Measurements from ENCODE around the gene TNFAIP8. TPM values are rescaled to one million over a fixed set of nuclear protein-coding genes. Genes with fewer than 3 reads are reported as not detected.
A peak's percentile ranks its signal among the peaks of the same experiment; 100 is the strongest.

TNFAIP8 gene
- polyA plus RNA-seq (2013, experiment 1 of 2; ENCODE audit: insufficient read length), result 16.2 TPM
- 15.8 TPM for polyA plus RNA-seq (2013, experiment 2 of 2; ENCODE audit: insufficient read length)

DNA sequence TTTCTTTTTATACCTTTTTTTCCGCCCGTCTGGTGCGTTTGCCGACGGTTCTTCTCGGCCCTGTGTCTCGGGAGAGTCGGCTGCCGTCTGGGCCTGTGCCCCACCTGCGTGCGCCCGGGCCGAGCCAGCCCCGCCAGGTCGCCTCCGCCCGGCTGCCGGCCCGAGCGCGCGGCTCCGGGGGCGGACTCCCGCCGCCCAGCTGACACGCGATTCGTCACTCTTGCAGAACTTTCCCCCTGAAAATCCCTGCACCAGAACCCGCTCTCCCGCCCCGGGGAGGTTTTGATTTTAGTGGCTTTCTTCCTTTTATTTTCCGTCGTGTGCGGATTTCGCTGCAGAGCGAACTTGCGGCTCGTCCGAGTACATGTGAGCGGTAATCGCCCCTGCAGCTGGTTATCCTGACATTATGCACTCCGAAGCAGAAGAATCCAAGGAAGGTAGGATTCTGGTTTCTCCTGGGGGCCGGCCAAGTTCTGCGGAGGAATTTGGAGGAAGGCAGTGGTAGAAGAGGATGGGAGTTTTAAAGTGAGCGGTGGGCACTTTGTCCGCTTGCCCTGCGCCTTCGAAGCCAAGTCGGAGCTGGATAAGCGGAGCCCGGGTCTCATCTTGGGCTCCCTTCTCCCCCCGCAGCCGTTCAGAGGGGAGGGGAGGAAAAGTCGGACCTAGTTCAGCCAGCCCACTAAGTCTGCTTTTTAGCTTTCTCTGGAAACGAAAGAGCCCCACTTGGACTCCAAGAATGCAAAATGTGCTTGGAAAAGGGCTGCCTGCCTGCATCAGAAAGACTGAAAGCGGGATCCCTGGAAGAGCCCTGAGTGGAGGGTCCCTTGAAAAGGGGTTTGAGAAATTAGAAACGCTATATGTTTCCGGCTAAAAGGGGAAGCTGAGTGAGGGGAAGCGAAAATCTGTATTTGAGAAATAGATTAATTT, at the start of gene TNFAIP8:
Gene TNFAIP8 (plus strand): TSS at position 335 of the 927 bp plus-strand sequence. CDS start 72 bp downstream, at position 407.
- peak; percentile 60 for DNase-seq

DNA sequence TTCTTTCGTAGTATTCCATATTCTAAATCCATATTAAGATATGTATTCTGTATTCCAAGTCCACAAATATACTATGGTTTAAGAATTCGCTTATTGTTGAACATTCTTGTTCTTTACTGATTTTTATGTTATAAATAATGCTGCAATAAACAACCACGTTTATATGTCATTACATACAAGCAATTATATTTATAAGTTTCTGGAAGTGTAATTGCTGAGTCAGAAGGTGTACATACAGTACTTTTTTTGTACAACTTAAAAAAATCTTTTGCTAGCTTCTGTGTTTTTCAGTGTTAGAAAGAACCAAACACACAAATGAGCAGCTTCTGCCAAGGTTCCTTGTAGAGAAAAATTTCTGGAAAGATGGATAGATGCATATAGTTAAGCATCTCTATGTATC, 48.6 kb upstream of the TNFAIP8 start:
- no peak for DNase-seq

- no peak for DNase-seq
These were observed 46.5 kb upstream of the TNFAIP8 start for GRCh38 chr5:119309326-119309725.

DNA sequence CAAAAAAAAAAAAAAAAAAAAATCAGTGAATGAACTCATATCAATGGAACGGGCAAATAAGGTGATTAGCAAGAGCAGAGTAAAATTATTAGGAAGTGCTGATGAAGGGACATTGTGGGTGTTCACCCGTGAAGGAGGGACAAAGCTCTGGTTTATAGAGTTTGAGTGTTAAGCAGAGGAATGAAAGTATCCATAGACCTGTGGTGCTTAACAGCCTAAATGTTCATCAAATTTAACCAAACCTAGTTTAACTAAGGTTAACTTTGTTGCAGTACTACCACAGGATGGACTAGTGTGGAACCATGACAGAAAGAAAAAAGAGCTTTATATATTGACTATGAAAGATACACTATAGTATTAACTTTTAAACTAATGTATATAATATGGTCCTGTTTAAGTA, 44.1 kb upstream of the TNFAIP8 start:
- DNase-seq, result no peak

- DNase-seq, result no peak
These were observed 43.4 kb upstream of the TNFAIP8 start for GRCh38 chr5:119312403-119312802.

GRCh38 chr5:119313197-119313596, 42.6 kb upstream of the TNFAIP8 start:
- no peak for DNase-seq

GRCh38 chr5:119313658-119314605, 41.9 kb upstream of the TNFAIP8 start:
- no peak for DNase-seq

DNA sequence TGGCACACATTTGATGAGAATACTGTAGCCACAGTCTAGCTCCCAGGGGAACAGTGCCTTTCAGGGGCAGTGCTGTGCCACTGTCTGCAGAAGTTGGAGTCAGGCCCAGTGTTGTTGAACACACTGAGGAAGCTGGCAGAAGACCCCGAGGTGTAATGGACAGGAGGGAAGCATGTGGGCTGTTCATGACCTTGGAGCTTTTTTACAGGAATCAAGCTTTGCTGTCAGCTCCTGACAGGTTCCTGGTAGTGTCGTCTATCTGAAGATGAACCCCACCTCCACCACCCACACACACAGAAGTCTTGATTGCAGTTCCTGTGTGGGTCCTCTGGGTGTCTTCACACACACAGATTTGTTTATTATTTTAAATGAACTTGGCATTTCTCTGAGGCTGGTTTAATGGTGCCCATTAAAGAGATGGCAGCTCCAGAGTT, 40.3 kb upstream of the TNFAIP8 start:
- DNase-seq, result no peak

GRCh38 chr5:119316086-119316485, 39.7 kb upstream of the TNFAIP8 start:
- DNase-seq, result no peak

DNA sequence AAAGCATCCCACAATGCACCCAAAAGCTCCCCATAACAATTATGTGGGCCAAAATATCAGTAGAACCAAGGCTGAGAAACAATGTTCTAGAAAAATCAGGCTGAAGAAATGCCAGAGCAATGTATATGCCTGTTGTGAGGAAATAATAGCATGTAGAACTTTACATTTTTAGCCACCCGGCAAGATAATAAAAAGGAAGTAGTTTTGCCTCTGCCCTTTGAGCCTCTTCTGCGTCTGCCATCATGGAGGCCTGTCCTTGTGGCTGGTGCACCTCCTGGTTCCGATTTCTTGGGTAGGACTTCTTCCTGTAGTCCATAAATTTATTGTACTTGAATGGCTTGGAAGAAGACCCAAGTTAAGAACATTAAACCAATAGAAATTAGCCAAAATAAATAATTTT, 38.9 kb upstream of the TNFAIP8 start:
- no peak for DNase-seq

DNA sequence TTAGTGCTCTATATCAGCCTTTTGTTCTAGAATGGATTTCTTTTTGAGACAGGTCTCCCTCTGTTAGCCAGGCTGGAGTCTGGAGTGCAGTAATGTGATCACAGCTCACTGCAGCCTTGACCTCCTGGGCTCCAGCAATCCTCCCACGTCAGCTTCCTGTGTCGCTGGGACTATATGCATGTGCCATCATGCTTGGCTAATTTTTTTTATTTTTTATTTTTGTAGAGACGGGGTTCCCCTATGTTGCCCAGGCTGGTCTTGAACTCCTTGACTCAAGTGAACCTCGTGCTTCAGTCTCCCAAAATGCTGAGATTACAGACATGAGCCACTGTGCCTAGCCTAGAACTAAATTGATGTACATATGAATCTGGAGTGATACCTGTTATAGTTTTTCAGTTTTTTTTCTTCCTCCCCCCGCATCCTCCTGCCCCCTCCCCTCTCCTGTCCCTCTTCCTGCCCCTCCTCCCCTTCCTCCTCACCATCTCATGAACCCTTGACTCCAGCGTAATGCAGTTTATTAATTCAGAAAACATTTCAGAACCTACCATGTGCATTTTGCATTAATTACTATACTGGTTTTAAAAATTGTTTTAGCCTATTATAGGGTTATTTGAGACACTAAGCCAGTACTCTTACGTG, 37.4 kb upstream of the TNFAIP8 start:
- no peak for DNase-seq

- no peak for DNase-seq
These were observed 36.4 kb upstream of the TNFAIP8 start for GRCh38 chr5:119319401-119319800.

- no peak for DNase-seq
These were observed 35.9 kb upstream of the TNFAIP8 start for GRCh38 chr5:119319890-119320289.

- DNase-seq, result no peak
These were observed 34.1 kb upstream of the TNFAIP8 start for GRCh38 chr5:119321569-119322311.

DNA sequence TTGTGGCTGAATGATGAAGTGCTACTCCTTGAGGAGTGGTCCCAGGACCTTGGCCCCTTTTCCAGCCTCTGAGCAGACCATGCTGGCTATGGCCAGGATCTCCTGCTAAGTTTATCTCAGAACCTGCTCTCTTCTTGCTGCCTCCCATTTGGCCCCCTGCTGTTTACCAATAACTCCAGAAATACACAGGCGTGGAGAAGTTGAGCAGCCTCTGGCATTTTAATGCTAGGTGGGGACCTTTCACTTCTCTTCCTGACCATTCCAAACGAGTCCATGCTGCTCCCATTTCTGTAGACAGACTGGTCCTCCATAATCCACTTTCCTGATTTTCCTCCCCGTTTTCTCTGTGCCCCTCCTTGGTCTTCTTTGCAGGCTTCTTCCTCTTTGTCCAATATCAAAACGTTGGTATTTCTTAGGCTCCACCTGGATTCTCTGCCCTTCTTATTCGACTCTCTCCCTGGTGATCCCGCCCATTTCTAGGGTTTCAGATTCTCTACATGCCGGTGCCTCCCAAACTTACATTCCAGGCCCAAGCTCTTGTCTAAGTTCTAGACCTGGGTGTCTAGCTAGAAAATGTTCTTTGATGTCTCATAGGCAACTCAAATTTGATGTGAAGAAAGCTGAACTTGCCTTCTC, 33.4 kb upstream of the TNFAIP8 start:
- no peak for DNase-seq

DNA sequence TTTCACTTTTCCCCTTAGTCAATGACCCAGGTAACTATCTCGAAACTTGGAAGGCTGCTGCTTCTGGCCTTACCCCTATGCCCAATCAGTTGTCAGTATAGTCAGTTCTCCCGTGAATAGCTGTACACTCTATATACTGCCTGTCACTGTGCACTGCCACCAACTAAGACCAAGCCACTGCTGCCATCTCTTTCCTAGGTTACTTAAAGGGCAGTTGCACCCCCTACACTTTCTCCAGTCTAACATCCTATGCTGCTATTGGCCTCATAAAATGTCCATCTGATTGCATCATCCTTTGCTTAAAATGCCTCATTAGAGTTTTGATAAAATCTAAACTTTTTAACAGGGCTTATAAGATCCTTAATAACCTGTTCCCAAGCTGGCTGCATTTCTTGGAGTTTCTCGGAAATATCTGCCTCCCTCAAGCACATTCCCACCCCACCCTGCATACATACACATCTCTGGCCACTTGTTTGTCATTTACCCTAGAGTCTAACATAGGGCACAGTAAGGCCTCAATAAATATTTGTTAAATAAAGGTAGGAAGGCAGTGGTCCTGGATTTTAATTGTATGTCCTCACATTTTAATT, 32.8 kb upstream of the TNFAIP8 start:
- peak; percentile 52 for DNase-seq

DNA sequence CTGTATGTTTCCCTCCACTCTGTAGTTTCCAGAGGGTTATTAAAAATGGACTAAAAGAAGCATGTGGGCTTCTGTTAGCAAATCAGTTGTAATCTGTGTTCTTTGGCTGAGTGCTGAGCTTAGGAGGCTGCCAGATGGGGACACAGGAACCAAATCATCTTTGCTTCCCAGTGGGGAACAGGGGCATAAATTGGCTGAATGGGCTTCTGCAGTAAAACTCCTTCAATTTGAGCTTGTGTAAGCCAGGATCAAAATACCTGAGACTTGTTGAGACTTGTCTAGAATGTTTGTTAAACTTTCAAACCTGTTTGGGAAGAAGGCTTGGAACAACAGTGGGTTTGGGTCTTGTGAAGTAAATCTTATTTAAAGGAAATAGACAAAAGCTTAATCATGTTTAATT, 32.2 kb upstream of the TNFAIP8 start:
- no peak for DNase-seq

- no peak for DNase-seq
These were observed 31.0 kb upstream of the TNFAIP8 start for GRCh38 chr5:119324842-119325241.

GRCh38 chr5:119327018-119327417, 28.8 kb upstream of the TNFAIP8 start:
- peak; percentile 64 for DNase-seq

DNA sequence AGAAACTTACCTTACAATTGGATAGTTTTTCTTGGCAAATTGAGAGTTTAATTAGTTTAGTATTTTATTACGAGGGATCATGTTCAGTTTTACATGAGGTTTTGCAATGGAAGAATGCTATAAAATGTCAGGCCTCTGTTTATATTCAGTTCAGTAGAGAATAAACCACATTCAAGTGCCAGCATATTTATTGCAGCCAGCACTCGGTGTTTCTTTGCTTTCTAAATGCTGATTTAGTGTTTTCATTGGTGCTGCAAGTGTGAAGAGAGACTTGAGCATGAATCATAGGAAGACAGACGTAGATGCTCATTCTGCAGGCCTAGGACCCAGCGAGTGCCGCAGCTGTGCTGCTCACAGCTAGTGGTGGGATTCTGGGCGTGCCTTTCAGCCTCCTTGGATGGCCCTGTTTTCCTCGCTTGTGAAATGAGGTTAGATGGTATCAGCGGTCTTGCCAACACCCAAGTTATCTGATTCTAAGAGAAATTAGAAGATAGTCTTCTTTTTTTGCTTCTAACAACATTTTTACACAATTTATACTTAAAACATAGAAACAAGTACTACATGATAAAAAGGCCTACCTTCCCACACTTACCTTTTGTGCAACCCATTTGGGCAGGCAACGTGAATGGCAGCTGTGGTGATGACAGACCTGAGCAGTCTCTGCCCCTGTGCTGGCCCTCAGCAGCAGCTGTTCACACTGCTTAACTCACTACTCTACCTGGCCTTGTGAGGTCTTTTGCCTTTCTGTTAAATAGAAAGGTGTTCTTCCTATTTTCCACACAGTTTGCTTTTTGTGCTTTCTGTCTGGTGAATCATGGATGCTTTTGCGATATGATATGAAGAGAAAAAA, 26.8 kb upstream of the TNFAIP8 start:
- DNase-seq, result peak; percentile 82
